GM18519 (cell line): ENCODE data around the gene GBX1.

ENCODE experiments used
- ATAC-seq: cut with Tn5 transposase; IDR thresholded peaks from one replicate; pipeline ENCODE4 v1.9.1; 2021; ENCODE audit warnings: mild to moderate bottlenecking, moderate library complexity; ENCODE audit not compliant: unreplicated experiment, low FRiP score

GBX1 gene

DNA sequence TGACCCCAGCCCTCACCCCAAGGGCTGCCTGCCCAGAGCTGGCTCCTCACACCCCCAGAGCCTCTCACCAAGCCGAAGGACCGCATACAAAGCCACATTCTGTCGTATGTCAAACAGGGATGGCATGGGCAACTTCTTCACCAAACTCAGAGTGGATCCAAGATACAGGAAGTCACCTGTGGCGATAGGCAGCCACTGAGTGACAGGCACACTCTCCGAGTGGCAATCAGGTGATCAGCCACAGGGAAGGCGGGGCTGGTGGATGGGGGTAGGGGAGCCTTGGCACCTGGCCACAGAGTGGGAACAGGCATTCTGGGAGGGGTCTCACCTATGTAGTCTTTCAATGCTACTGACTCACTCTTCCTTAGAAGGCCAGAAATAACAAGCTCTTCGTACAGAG lies 26.7 kb upstream of the GBX1 start:
- no peak for ATAC-seq

- ATAC-seq: no peak
Measured at GRCh38 chr7:151193203-151193978, 25.9 kb upstream of the GBX1 start.

GRCh38 chr7:151192002-151192539 lies 24.6 kb upstream of the GBX1 start:
- ATAC-seq: no peak

DNA sequence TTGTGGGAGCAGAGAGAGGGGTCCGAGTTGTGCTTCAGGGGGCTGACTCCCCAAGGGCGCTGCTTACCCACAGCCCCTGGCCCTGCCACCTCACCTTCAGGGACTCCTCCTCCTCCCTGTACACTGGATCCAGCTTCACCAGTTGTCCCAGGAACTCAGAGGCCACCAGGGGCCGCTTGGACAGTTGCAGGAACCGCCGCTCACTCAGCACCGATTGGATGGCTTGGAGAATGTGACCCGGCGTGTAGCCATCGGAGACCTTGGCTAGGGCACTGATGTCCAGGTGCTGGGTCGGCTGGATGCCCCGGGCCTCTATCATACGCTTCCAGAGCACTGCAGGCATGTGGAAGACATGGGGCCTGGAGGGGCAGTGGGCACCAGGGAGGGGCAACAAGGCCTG lies 24.1 kb upstream of the GBX1 start:
- no peak for ATAC-seq

DNA sequence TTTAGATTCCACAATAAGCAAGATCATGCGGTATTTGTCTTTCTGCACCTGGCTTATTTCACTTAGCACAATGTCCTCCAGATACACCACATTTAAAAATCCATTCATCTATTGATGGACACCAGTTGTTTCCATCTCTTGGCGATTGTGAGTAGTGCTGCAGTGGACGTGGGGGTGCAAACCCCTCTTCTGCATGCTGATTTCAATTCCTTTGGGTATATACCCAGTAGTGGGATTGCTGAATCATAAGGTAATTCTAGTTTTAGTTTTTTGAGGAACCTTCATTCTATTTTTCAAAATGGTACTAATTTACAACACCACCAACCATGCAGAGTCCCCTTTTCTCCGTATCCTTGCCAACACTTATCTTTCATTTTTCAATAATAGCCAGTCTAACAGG lies 21.5 kb upstream of the GBX1 start:
- ATAC-seq: no peak

- no peak for ATAC-seq
Measured at GRCh38 chr7:151188252-151188542, 20.7 kb upstream of the GBX1 start.

DNA sequence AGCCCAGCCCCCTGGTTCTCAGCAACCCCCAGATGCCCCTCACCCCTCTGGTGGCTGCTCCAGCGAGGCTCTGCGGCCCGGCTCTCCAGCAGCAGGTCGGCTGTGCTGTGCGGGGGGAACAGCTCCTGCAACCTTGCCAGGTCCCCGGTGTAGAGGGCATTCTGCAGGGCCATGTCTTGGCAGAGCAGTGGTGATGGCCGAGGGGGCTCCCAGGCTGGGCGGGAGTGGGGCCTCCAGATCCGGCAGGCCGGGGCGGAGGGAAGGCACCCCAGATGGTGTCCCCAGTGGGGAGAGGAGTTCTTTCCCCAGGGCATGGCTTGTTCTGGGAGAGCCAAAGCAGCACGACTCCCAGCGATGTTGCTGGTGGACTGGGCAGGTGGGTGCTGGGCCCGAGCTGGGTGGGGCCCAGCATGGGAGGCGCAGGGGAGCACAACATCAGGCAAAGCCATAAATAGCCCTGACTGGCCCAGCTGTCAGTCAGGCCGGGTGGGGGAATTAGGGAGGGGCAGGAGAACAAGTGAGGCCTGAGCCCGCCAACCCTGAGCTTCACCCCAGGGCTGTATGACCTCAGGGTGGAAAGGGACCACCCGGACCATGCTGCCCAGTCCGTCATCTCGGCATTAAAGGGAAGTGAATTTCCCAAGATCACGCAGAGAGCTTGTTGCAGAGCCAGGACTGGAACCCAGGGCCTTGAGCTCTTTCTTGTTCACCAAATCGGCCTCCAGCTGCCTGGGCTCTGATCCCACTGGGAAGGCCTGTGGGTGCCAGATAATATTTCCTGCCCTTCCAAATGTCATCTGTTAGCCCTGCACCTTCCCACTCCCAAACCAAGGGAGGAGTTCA lies 20.1 kb upstream of the GBX1 start:
- no peak for ATAC-seq

DNA sequence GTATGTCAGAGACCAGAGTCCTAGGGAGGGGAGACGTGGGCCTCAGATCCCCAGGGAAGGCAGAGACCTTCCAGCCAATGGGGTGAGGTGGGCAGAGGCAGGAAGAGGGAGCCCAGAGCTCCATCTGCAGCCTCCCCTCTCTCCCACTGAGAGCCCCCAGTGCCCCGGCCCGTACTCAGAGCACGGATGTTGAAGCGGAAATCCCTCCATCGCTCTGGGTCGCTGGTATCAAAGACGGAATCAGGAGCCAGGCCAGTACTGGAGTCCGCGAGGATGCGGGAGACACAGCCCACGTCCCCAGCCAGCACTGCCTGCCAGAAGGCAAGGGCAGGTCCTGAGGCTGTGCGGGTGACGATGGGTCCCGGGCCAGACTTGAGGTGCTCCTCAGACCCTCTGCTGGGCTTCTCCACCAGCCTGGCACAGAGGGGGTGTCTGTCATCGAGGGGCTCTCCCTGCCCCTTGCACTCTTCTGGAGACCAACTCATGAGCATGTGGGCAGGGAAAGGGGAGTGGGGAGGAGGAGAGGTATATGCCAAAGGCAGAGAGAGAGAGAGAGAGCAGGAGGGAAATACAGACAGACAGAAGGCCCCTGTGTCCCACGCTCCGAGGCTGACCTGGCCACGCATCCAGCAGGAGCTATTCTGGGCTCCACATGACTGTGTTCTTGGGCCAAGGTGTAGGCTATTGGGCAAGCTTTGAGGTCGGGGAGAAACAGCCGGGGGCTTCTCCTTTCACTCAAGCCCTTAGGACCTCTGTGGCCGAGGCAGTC lies 19.3 kb upstream of the GBX1 start, which contains the start of gene ASB10:
TSS of gene ASB10 (minus strand) at position 611 of the 769 bp plus-strand sequence. CDS start at position 491, 120 bp downstream.
- ATAC-seq: no peak

DNA sequence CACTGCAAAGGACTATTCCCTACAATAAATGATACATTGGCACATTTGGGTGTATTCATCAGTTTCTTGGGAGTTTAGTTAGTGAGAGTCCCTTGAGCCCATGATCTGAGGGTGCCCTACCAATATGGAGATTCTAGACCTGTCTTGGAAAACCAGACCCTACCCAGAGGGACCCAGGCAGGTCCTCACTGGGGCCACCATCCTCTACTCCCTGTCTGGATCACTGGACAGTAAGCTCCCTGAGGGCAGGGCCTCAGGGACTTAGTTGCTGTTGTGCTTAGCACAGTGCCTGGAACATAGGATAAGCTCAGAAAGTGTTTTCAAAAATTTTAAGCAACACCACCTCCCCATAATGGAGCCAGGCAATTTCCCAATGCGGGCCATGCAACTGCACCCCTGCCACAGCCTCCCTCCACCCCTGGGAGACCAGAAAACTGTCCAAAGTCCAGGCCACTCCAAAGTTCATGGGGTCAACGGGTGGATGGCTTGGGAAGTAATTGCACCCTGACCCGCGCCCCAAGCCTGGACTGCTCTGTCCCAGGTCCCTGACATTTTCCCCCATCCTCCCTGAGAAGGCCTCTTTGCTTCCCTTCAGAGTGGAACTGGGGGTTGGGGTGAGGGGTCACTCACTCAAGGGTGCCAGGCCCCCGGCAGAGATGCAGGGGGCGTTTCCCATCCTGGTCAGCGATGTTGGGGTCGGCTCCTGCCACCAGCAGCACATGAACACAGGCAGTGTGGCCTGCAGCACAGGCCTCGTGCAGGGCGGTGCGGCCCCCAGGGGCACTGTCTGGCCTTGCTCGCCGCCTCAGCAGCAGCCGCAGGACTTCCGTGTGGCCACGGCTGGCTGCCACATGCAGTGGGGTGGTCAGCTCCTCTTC lies 18.5 kb upstream of the GBX1 start:
- no peak for ATAC-seq

GRCh38 chr7:151181011-151181431 lies 13.5 kb upstream of the GBX1 start:
- ATAC-seq: no peak

GRCh38 chr7:151179946-151180345 lies 12.5 kb upstream of the GBX1 start:
- ATAC-seq: no peak

- no peak for ATAC-seq
Measured at GRCh38 chr7:151179287-151179860, 11.9 kb upstream of the GBX1 start.

DNA sequence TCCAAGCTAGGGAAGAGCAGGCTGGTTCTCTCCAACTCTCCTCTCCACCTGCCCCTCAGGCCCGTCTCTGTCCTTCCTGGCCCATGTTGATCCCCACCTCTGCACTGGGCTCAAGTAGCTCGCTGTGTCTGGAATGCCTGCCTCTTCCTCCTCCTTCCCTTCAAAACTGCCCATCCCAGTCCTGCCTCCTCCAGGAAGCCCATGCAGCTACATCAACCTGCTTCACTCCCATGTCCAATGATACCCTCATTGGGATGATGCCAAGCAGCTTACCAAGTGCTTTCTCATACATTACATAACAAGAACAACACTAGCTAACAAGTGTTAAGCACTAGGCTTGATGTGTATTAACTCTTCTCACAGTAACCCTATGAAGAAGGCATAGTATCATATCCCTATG lies 11.3 kb upstream of the GBX1 start:
- no peak for ATAC-seq

- no peak for ATAC-seq
Measured at GRCh38 chr7:151178236-151178635, 10.7 kb upstream of the GBX1 start.

DNA sequence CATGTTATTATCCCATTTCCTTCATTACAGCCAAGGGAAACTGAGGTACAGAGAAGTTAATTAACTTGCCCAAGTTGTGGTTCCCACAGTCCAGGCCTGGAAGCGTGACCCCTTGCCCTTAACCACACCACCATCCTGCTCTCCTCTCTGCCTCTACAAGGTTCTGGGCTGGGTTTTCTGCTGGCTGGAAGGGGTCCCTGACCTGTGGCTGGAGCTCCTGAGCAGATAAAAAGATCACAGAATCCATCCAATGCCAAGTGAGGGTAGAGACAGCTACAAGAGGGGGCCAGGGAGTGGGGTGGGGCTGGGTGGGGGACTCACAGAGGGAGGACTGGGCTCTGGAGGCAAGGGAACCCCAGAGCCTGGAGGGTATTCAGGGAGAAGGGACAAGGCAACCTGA lies 9.8 kb upstream of the GBX1 start:
- ATAC-seq: no peak

DNA sequence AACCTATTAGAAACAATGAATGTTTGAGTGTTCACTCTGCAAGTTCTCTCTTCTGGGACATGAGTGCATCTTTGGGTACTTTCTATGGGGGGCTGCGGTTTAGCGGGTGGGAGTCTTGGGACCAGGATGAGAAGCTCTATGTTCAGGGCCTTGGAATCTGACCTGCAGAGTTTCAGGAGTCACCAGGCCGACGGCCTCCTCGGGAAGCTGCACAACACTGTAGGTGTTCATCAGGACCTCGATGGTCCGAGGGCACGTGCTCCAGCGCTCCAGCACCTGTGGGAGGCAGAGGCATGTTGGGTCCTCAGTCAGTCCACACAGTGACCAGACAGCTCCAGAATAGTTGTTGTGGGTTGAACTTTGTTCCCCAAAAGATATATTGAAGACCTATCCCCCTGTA lies 8.9 kb upstream of the GBX1 start:
- no peak for ATAC-seq

DNA sequence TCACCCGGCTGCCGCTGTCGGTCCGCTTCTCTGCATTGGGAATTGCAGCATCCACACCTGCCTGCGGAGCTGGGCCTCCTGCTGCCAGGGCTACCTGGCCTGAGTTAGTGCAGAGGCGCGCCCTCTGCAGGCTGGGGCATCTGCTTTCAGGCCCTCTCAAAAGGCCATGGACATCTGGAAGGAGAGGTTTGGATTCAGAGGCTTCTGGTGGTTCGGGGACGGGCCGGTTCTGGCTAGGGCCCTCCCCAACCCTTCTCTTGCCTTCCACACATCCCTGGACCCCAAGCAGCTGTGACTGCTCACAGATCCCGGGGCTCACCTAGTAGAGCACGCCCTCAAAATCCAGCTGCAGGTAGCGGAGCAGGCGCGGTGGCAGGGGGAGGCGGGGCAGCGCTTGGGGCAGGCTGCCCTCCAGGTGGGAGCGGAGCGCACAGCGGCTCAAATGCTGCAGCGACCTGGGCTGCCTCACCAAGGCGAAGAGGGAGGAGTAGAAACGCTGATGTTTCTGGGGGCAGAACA lies 8.4 kb upstream of the GBX1 start:
- no peak for ATAC-seq

- no peak for ATAC-seq
Measured at GRCh38 chr7:151175047-151175792, 7.7 kb upstream of the GBX1 start.
